B cell (primary cell): Measurements from ENCODE around the gene ANKRD31. TPM values are rescaled to one million over a fixed set of nuclear protein-coding genes. Genes with fewer than 3 reads are reported as not detected.

Experiments
- ATAC-seq: fragments of 200-7000 bp; cut with Tn5 transposase; one replicate; pipeline ENCODE4 v1.10.0; 2021; ENCODE audit warnings: low read depth, mild to moderate bottlenecking, moderate number of reproducible peaks, moderate library complexity
- CTCF ChIA-PET: fragments of 350-600 bp; sonication (Branson Sonifier 250); formaldehyde crosslinking; loops from one replicate; lab custom pipeline; 2021; ENCODE audit warnings: antibody characterized with exemption, inconsistent platforms; lab: Charles Lee
- POLR2A ChIA-PET: fragments of 350-600 bp; sonication (Branson Sonifier 250); formaldehyde crosslinking; loops from one replicate; lab custom pipeline; 2021; ENCODE audit warnings: antibody characterized with exemption; lab: Charles Lee
- DNase-seq: peaks from one replicate; pipeline ENCODE4 v3.0.0; 2013
- H2AFZ ChIP-seq: 2 replicates; pipeline ENCODE4 v1.6.1; 2012; ENCODE audit warnings: mild to moderate bottlenecking, low read depth, low read length; ENCODE audit not compliant: insufficient read depth, poor library complexity, severe bottlenecking
- H3K27ac ChIP-seq, 2 donors: 1 replicate in 1 of 2; 2 replicates in 1 of 2; pipeline ENCODE4 v1.5.1; 2012 to 2013; ENCODE audit warnings: low read length in 2 of 2, mild to moderate bottlenecking in 2 of 2, moderate library complexity in 1 of 2
- H3K27me3 ChIP-seq, 4 experiments: fragments of 200-600 bp in 1 of 4; sonication (generic) in 1 of 4; replicated peaks in 1 of 4; 1 replicate in 2 of 4; 2 replicates in 2 of 4; pipeline versions ENCODE4 v1.6.1 to v1.7.0; 2013 to 2016; ENCODE audit warnings: low read length in 3 of 4, mild to moderate bottlenecking in 2 of 4, mixed read lengths in 1 of 4, moderate library complexity in 1 of 4; ENCODE audit not compliant: insufficient read depth in 4 of 4, control insufficient read depth in 3 of 4; ENCODE audit errors: control extremely low read depth in 1 of 4
- H3K36me3 ChIP-seq, 2 experiments: replicated peaks in 1 of 2; 1 replicate in 1 of 2; 2 replicates in 1 of 2; pipeline versions ENCODE4 v1.6.1 to v1.7.1; 2013; ENCODE audit warnings: low read length in 1 of 2; ENCODE audit not compliant: insufficient read depth in 2 of 2, control insufficient read depth in 1 of 2; ENCODE audit errors: control extremely low read depth in 1 of 2, extremely low read depth in 1 of 2
- H3K4me1 ChIP-seq, 2 donors: fragments of 200-600 bp in 1 of 2; sonication (generic) in 1 of 2; 1 replicate in 1 of 2; 2 replicates in 1 of 2; pipeline versions ENCODE4 v1.5.1 to v1.6.1; 2013 to 2017; ENCODE audit warnings: low read length in 2 of 2; ENCODE audit not compliant: control insufficient read depth in 2 of 2, insufficient read depth in 2 of 2
- H3K4me2 ChIP-seq: replicated peaks from 2 replicates; pipeline ENCODE3; 2012; ENCODE audit warnings: mild to moderate bottlenecking, low read depth, low read length; ENCODE audit not compliant: poor library complexity, severe bottlenecking
- H3K4me3 ChIP-seq, 5 experiments: fragments of 200-600 bp in 1 of 5; sonication (generic) in 1 of 5; 1 replicate in 3 of 5; 2 replicates in 2 of 5; pipeline versions ENCODE4 v1.5.1 to v1.7.0; 2011 to 2016; ENCODE audit warnings: low read length in 4 of 5, mild to moderate bottlenecking in 4 of 5, low read depth in 2 of 5, control low read depth in 1 of 5, moderate library complexity in 1 of 5; ENCODE audit not compliant: insufficient read depth in 1 of 5; ENCODE audit errors: control extremely low read depth in 1 of 5, extremely low read depth in 1 of 5
- H3K79me2 ChIP-seq: fragments of 200-600 bp; sonication (generic); one replicate; pipeline ENCODE4 v1.6.0; 2016; ENCODE audit warnings: low read length; ENCODE audit not compliant: control insufficient read depth, insufficient read depth
- H3K9ac ChIP-seq: fragments of 200-600 bp; sonication (generic); 2 replicates; pipeline ENCODE4 v1.6.1; 2017; ENCODE audit warnings: mild to moderate bottlenecking, low read length, moderate library complexity
- H3K9me3 ChIP-seq, 3 donors: one replicate each; pipeline versions ENCODE4 v1.6.1 to v1.7.1; 2013; ENCODE audit warnings: low read length in 2 of 3; ENCODE audit not compliant: control insufficient read depth in 2 of 3, insufficient read depth in 1 of 3; ENCODE audit errors: control extremely low read depth in 1 of 3
- H4K20me1 ChIP-seq: 2 replicates; pipeline ENCODE4 v1.6.0; 2012; ENCODE audit warnings: mild to moderate bottlenecking, low read length; ENCODE audit not compliant: insufficient read depth, control insufficient read depth, poor library complexity, severe bottlenecking
- H3K27ac Mint-ChIP-seq: one replicate; pipeline ENCODE4 v1.8.0; 2021; ENCODE audit warnings: mixed read lengths
- H3K27me3 Mint-ChIP-seq: one replicate; pipeline ENCODE4 v1.8.0; 2021; ENCODE audit warnings: mixed read lengths
- H3K4me1 Mint-ChIP-seq: one replicate; pipeline ENCODE4 v1.8.0; 2021; ENCODE audit warnings: mixed read lengths
- H3K4me3 Mint-ChIP-seq: one replicate; pipeline ENCODE4 v1.8.0; 2021; ENCODE audit warnings: mixed read lengths
- H3K9me3 Mint-ChIP-seq: one replicate; pipeline ENCODE4 v1.8.0; 2022; ENCODE audit warnings: mixed read lengths; ENCODE audit not compliant: insufficient read depth
- CTCF ChIP-seq: fragments of 200-600 bp; IDR thresholded peaks from one replicate; pipeline ENCODE4 v1.8.0; 2022; ENCODE audit warnings: antibody characterized with exemption, mild to moderate bottlenecking
- EZH2 ChIP-seq: IDR thresholded peaks from 2 replicates; pipeline ENCODE4 v1.6.1; 2012; ENCODE audit warnings: borderline replicate concordance, low read depth, mild to moderate bottlenecking, moderate library complexity, low read length; ENCODE audit not compliant: insufficient read depth, poor library complexity, severe bottlenecking
- WGBS: methylation state at CpG from one replicate; pipeline ENCODE4 v1.1.5; 2013; ENCODE audit warnings: missing lambda C conversion rate; ENCODE audit not compliant: insufficient coverage; 5-methylcytosine and 5-hydroxymethylcytosine counted together
- intact Hi-C: fragments of 100-400 bp; cut with micrococcal nuclease; formaldehyde crosslinking; loops from one replicate; pipeline ENCODE4 v1.10.0; 2022
- polyA plus RNA-seq: library from polyadenylated mRNA; depleted of rRNA; stranded (reverse); fragments of >200 nt; gene quantifications from 2 replicates; pipeline ENCODE4 v1.2.3, GENCODE V29; 2012
- total RNA-seq, 2 donors: library from RNA; stranded (reverse); fragments of 120-200 nt in 1 of 2; gene quantifications; 1 replicate in 1 of 2; 2 replicates in 1 of 2; pipeline versions ENCODE4 v1.2.3 to v1.2.4, GENCODE V29; 2013 to 2022

The ANKRD31 gene
- total and polyA plus RNA-seq, 2 donors (not counting 1 experiment from before 2014, with no cell fraction given): 0.06 to 0.10 TPM

GRCh38 chr5:75053304-75054133 is 183.2 kb downstream of the ANKRD31 start:
- ChIA-PET POLR2A (no interaction called here), CTCF (no interaction called here)
- H2AFZ ChIP-seq: peak overlapping the region; percentile 60
- no peak for TF ChIP-seq EZH2
- TF ChIP-seq CTCF: no peak
- 1% methylated on average over 95 of the region's 95 CpGs for WGBS
- no peaks in the 10 kb centered on the region for H3K9me3 ChIP-seq
- Mint-ChIP-seq H3K4me3 (peak overlapping the region; percentile 75), H3K9me3 (no peaks in the 10 kb centered on the region), H3K27ac (no peak overlapping the region), H3K27me3 (peaks cover 72% of the 10 kb centered on the region), H3K4me1 (peaks cover 14% of the 10 kb centered on the region)
- H3K27me3 ChIP-seq: peaks cover 0 to 49% (median 13%) of the 10 kb centered on the region in 4 experiments
- H3K9ac ChIP-seq: peak overlapping the region; percentile 49
- H3K4me2 ChIP-seq: peak overlapping the region; percentile 78
- no peaks in the 10 kb centered on the region for H3K36me3 ChIP-seq
- ATAC-seq (no peak), DNase-seq (peak; percentile 19)
- peak overlapping the region in 3 of 5 experiments; percentile 44 to 57 (median 55) for H3K4me3 ChIP-seq
- H3K79me2 ChIP-seq: no peaks in the 10 kb centered on the region
- H3K27ac ChIP-seq: no peak overlapping the region
- no peaks in the 10 kb centered on the region for H4K20me1 ChIP-seq
- intact Hi-C loops: no loop called here
- peaks cover 11 to 13% of the 10 kb centered on the region in 2 donors for H3K4me1 ChIP-seq

GRCh38 chr5:75053054-75053303 is 183.7 kb downstream of the ANKRD31 start:
- Mint-ChIP-seq H3K9me3 (no peaks in the 10 kb centered on the region), H3K27me3 (peaks cover 67% of the 10 kb centered on the region), H3K4me1 (peaks cover 14% of the 10 kb centered on the region), H3K4me3 (no peak overlapping the region), H3K27ac (no peak overlapping the region)
- peak overlapping the region; percentile 78 for H3K4me2 ChIP-seq
- H3K4me1 ChIP-seq: peaks cover 11 to 13% of the 10 kb centered on the region in 2 donors
- intact Hi-C loops: no loop called here
- H3K9ac ChIP-seq: peak overlapping the region; percentile 49
- H2AFZ ChIP-seq: peak overlapping the region; percentile 70
- ChIA-PET POLR2A (no interaction called here), CTCF (no interaction called here)
- no peak overlapping the region for H3K27ac ChIP-seq
- ATAC-seq (no peak), DNase-seq (no peak)
- peaks cover 0 to 50% (median 13%) of the 10 kb centered on the region in 4 experiments for H3K27me3 ChIP-seq
- TF ChIP-seq EZH2: no peak
- no peak for TF ChIP-seq CTCF
- H4K20me1 ChIP-seq: no peaks in the 10 kb centered on the region
- no peaks in the 10 kb centered on the region for H3K36me3 ChIP-seq
- peak overlapping the region in 3 of 5 experiments; percentile 44 to 57 (median 55) for H3K4me3 ChIP-seq
- H3K9me3 ChIP-seq: no peaks in the 10 kb centered on the region
- no peaks in the 10 kb centered on the region for H3K79me2 ChIP-seq
- WGBS: 1% methylated on average over 40 of the region's 40 CpGs
